DND-41 (cell line): ENCODE results near the gene NTRK1.

Experiments
- ATAC-seq: fragments of 200-7000 bp; cut with Tn5 transposase; 3 replicates; pipeline ENCODE4 v1.9.1; 2021; ENCODE audit warnings: low read depth; ENCODE audit not compliant: insufficient read depth
- DNase-seq: peaks from one replicate; pipeline ENCODE4 v3.0.0-alpha.2; 2020
- H2AFZ ChIP-seq: 2 replicates; pipeline ENCODE4 v1.6.0; 2012; ENCODE audit warnings: low read depth, low read length
- H3K27ac ChIP-seq: 2 replicates; pipeline ENCODE4 v1.5.1; 2012; ENCODE audit warnings: low read length, inconsistent platforms
- H3K27me3 ChIP-seq: fragments of 200-600 bp; sonication (generic); 2 replicates; pipeline ENCODE4 v1.6.0; 2012; ENCODE audit warnings: low read length, mild to moderate bottlenecking, inconsistent platforms; ENCODE audit not compliant: insufficient read depth, poor library complexity
- H3K36me3 ChIP-seq: 2 replicates; pipeline ENCODE4 v1.5.1; 2012; ENCODE audit warnings: low read length, inconsistent platforms; ENCODE audit not compliant: insufficient read depth
- H3K4me1 ChIP-seq: 2 replicates; pipeline ENCODE4 v1.5.1; 2012; ENCODE audit warnings: mild to moderate bottlenecking, low read length; ENCODE audit not compliant: insufficient read depth
- H3K4me2 ChIP-seq: 2 replicates; pipeline ENCODE4 v1.6.0; 2012; ENCODE audit warnings: mild to moderate bottlenecking, moderate library complexity, low read length, inconsistent platforms; ENCODE audit not compliant: insufficient read depth
- H3K4me3 ChIP-seq, 2 experiments: fragments of 200-600 bp in 1 of 2; shearing (Covaris generic) in 1 of 2; 2 replicates each; pipeline ENCODE4 v1.5.1; 2012 to 2016; ENCODE audit warnings: inconsistent platforms in 2 of 2, low read length in 2 of 2, mild to moderate bottlenecking in 2 of 2, low read depth in 1 of 2, moderate library complexity in 1 of 2
- H3K79me2 ChIP-seq: 2 replicates; pipeline ENCODE4 v1.6.0; 2012; ENCODE audit warnings: low read length, inconsistent platforms; ENCODE audit not compliant: insufficient read depth
- H3K9ac ChIP-seq: 2 replicates; pipeline ENCODE4 v1.6.0; 2012; ENCODE audit warnings: low read depth, mild to moderate bottlenecking, inconsistent platforms, low read length, moderate library complexity
- H3K9me3 ChIP-seq: 2 replicates; pipeline ENCODE4 v1.5.1; 2012; ENCODE audit warnings: low read length, moderate library complexity, mild to moderate bottlenecking, inconsistent platforms; ENCODE audit not compliant: insufficient read depth, severe bottlenecking
- H4K20me1 ChIP-seq: 2 replicates; pipeline ENCODE4 v1.6.0; 2012; ENCODE audit warnings: low read length; ENCODE audit not compliant: insufficient read depth
- EZH2 ChIP-seq: IDR thresholded peaks from 3 replicates; pipeline ENCODE4 v1.6.1; 2012; ENCODE audit warnings: borderline replicate concordance, low read depth, mild to moderate bottlenecking, moderate library complexity, low read length, inconsistent platforms; ENCODE audit not compliant: severe bottlenecking
- TF ChIP-seq, protein P1 (sequence below): IDR thresholded peaks from 2 replicates; pipeline ENCODE4 v1.5.1; 2012; ENCODE audit warnings: borderline replicate concordance, low read length, moderate library complexity, mild to moderate bottlenecking; ENCODE audit not compliant: poor library complexity, severe bottlenecking; ENCODE audit errors: extremely low read depth

NTRK1 gene

DNA sequence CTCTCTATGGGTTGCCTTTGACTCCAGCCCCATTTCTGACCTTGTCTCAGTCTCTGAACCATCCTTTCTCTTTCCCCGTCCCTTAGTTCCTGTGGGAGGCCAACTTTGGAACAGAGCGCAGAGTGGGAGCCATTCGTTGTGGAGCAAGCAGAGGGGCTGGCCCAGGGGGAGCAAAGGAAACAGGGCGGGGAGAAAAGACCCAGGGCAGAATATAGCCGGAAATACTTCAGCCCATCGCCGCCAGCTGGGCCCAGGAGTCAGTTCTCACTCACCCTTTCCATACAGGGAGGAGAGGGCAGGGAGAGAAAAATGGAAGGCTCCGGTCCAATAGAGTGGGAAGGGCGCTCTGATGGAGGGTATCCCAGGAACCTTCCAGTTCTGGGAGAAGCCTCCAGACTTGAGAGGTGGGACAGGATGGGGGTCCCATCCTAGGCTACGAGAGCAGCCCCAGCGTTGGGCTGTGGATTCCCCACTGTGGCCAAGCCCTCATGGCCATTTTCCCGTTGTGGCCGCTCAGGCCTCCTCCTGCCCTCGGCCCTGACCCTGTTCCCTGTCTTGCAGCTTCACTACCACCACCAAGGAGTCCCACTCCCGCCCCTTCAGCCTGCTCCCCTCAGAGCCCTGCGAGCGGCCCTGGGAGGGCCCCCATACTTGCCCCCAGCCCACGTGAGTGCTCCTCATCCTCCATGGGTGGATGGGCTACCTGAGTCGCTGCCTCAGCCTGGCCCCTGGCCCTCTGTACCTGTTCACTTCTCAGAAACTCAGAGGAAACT lies 43.7 kb downstream of the NTRK1 start:
- no peaks in the 10 kb centered on the region for H3K79me2 ChIP-seq
- H3K4me3 ChIP-seq: no peak overlapping the region
- H4K20me1 ChIP-seq: no peaks in the 10 kb centered on the region
- H3K4me1 ChIP-seq: no peaks in the 10 kb centered on the region
- ATAC-seq (no peak), DNase-seq (no peak)
- peaks cover 21% of the 10 kb centered on the region for H3K27me3 ChIP-seq
- H3K27ac ChIP-seq: no peak overlapping the region
- TF ChIP-seq, protein P1, sequence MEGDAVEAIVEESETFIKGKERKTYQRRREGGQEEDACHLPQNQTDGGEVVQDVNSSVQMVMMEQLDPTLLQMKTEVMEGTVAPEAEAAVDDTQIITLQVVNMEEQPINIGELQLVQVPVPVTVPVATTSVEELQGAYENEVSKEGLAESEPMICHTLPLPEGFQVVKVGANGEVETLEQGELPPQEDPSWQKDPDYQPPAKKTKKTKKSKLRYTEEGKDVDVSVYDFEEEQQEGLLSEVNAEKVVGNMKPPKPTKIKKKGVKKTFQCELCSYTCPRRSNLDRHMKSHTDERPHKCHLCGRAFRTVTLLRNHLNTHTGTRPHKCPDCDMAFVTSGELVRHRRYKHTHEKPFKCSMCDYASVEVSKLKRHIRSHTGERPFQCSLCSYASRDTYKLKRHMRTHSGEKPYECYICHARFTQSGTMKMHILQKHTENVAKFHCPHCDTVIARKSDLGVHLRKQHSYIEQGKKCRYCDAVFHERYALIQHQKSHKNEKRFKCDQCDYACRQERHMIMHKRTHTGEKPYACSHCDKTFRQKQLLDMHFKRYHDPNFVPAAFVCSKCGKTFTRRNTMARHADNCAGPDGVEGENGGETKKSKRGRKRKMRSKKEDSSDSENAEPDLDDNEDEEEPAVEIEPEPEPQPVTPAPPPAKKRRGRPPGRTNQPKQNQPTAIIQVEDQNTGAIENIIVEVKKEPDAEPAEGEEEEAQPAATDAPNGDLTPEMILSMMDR: no peak
- TF ChIP-seq EZH2: no peak
- no peak overlapping the region for H3K4me2 ChIP-seq
- H3K36me3 ChIP-seq: no peaks in the 10 kb centered on the region
- no peak overlapping the region for H3K9ac ChIP-seq
- no peaks in the 10 kb centered on the region for H3K9me3 ChIP-seq
- H2AFZ ChIP-seq: no peak overlapping the region

DNA sequence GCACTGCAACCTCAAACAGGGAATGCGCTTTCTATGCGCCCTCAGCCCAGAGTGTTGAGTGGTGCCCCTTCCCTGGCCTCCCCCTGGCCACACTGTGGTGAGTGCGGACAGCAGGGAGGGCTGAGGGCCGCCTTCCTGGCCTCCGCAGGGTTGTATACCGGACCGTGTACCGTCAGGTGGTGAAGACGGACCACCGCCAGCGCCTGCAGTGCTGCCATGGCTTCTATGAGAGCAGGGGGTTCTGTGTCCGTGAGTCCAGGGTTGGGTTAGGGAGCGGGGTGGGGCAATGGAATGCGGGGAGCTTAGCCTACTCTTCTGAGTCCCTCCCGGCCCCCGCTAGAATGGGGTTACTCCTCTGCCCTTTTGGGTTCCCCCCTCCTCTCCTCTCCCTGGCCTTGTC lies 44.5 kb downstream of the NTRK1 start:
- no peak overlapping the region for H3K9ac ChIP-seq
- H3K27me3 ChIP-seq: peaks cover 21% of the 10 kb centered on the region
- no peaks in the 10 kb centered on the region for H3K4me1 ChIP-seq
- no peak for TF ChIP-seq EZH2
- TF ChIP-seq, protein P1: no peak
- H2AFZ ChIP-seq: no peak overlapping the region
- peaks cover 3% of the 10 kb centered on the region; the same call in 1 of the 2 replicates for H4K20me1 ChIP-seq
- no peaks in the 10 kb centered on the region for H3K36me3 ChIP-seq
- no peak overlapping the region for H3K27ac ChIP-seq
- H3K4me3 ChIP-seq: no peak overlapping the region
- H3K4me2 ChIP-seq: no peak overlapping the region
- DNase-seq (no peak), ATAC-seq (no peak)
- no peaks in the 10 kb centered on the region for H3K9me3 ChIP-seq
- no peaks in the 10 kb centered on the region for H3K79me2 ChIP-seq

DNA sequence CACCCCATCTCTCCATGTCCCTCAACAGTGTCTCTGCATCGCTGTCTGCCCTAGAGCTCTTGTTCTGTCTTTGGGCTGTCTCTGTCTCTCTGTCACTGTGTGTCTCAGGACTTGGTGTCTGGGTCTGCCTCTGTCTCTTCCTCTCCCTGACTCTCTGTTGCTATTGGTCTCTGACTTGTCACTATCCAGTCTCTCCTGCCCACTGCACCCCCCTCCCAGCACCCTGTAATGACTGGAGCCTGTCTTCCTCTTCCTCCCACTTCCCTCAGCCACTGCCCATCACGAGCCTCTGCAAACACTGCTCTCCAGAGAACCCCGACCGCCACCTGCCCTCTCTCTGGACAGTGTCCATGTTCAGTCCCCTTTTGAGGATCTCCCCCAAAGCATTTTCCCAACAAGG lies 45.0 kb downstream of the NTRK1 start:
- H3K4me3 ChIP-seq: no peak overlapping the region
- TF ChIP-seq, protein P1: no peak
- TF ChIP-seq EZH2: no peak
- no peaks in the 10 kb centered on the region for H3K79me2 ChIP-seq
- peaks cover 3% of the 10 kb centered on the region; the same call in 1 of the 2 replicates for H3K4me1 ChIP-seq
- ATAC-seq (no peak), DNase-seq (no peak)
- no peak overlapping the region for H3K4me2 ChIP-seq
- no peaks in the 10 kb centered on the region for H3K36me3 ChIP-seq
- no peak overlapping the region for H3K27ac ChIP-seq
- no peak overlapping the region for H2AFZ ChIP-seq
- H3K27me3 ChIP-seq: peaks cover 21% of the 10 kb centered on the region
- no peak overlapping the region for H3K9ac ChIP-seq
- no peaks in the 10 kb centered on the region for H3K9me3 ChIP-seq
- H4K20me1 ChIP-seq: peaks cover 8% of the 10 kb centered on the region
